ENCODE results near the gene APOB.

Gene APOB, protein sequence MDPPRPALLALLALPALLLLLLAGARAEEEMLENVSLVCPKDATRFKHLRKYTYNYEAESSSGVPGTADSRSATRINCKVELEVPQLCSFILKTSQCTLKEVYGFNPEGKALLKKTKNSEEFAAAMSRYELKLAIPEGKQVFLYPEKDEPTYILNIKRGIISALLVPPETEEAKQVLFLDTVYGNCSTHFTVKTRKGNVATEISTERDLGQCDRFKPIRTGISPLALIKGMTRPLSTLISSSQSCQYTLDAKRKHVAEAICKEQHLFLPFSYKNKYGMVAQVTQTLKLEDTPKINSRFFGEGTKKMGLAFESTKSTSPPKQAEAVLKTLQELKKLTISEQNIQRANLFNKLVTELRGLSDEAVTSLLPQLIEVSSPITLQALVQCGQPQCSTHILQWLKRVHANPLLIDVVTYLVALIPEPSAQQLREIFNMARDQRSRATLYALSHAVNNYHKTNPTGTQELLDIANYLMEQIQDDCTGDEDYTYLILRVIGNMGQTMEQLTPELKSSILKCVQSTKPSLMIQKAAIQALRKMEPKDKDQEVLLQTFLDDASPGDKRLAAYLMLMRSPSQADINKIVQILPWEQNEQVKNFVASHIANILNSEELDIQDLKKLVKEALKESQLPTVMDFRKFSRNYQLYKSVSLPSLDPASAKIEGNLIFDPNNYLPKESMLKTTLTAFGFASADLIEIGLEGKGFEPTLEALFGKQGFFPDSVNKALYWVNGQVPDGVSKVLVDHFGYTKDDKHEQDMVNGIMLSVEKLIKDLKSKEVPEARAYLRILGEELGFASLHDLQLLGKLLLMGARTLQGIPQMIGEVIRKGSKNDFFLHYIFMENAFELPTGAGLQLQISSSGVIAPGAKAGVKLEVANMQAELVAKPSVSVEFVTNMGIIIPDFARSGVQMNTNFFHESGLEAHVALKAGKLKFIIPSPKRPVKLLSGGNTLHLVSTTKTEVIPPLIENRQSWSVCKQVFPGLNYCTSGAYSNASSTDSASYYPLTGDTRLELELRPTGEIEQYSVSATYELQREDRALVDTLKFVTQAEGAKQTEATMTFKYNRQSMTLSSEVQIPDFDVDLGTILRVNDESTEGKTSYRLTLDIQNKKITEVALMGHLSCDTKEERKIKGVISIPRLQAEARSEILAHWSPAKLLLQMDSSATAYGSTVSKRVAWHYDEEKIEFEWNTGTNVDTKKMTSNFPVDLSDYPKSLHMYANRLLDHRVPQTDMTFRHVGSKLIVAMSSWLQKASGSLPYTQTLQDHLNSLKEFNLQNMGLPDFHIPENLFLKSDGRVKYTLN (N-terminal part only)

GRCh38 chr2:21043744-21044532 is at the start of gene APOB:
Gene APOB (minus strand): TSS chr2:21044073. CDS start chr2:21043945, 128 bp downstream.
- DNase-seq (ENCODE audit: low spot score): no peak

- DNase-seq (ENCODE audit: low spot score): no peak
Observed at GRCh38 chr2:21092308-21092869, 48.5 kb upstream of the APOB start.

- no peak for DNase-seq (ENCODE audit: low spot score)
Observed at GRCh38 chr2:21084401-21084800, 40.5 kb upstream of the APOB start.

DNA sequence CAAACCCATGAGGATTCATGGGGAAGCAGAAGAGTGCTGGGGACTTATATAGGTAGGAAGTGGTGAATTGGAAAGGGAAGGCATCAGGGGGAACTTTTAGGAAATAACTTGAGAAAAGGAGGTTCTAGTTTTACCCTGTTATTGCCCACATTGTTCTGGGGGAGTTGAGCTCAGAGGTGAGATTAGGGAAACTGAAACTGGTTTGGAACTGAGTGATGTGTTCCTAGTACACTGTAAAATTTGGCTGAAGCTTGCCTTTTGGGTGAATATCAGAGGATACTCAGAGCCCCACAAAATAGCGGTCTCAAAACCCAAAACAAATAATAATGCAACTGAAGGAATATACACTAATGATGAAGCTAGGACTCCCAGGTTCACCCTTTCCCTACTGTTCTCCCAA is 39.6 kb upstream of the APOB start:
- DNase-seq (ENCODE audit: low spot score): no peak

DNA sequence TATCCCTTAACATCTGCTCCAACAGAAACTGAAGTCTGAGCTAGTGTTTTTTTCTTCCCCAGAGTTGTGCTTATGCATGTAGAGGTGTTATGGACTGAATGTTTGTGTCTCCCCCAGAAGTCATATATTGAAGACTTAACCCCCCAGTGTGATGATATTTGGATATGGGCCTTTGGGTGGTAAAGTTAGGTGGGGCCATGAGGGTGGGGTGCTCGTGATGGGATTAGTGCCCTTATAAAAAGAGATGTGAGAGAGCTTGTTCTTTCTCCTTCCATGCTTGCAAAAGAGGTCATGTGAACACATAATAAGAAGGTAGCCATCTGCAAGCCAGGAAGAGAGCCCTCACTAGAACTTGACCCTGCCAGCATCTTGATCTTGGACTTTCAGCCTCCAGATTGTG is 34.4 kb upstream of the APOB start:
- DNase-seq (ENCODE audit: low spot score): no peak

DNA sequence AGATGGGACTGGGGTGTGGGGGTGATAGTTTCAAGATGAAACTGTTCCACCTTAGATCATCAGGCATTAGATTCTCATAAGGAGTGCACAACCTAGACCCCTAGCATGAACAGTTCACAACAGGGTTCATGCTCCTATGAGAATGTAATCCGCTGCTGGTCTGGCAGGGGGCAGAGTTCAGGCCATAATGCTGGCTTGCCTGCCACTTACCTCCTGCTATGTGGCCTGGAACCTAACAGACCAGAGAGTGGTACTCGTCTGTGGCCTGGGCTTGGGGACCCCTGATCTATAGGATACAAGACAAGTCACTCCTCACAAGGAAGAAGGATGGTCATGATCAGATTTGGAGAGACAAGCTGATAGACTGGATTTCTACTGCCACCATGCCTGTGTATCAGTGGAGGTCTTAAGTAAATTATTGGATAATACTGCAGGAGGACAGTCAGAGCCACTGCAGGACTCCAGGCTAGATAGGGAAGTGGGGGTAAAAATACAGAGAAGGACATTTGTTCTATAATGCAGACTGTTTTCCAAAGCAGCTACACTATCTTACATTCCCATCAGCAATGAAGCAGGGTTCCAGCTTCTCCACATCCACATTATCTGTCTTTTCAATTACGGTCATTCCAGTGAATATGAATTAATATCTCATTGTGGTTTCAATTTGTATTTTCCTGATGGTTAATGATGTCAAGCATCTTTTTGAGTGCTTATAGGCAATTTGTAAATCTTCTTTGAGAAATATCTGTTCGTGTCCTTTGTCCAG is 28.8 kb upstream of the APOB start:
- DNase-seq (ENCODE audit: low spot score): no peak

DNA sequence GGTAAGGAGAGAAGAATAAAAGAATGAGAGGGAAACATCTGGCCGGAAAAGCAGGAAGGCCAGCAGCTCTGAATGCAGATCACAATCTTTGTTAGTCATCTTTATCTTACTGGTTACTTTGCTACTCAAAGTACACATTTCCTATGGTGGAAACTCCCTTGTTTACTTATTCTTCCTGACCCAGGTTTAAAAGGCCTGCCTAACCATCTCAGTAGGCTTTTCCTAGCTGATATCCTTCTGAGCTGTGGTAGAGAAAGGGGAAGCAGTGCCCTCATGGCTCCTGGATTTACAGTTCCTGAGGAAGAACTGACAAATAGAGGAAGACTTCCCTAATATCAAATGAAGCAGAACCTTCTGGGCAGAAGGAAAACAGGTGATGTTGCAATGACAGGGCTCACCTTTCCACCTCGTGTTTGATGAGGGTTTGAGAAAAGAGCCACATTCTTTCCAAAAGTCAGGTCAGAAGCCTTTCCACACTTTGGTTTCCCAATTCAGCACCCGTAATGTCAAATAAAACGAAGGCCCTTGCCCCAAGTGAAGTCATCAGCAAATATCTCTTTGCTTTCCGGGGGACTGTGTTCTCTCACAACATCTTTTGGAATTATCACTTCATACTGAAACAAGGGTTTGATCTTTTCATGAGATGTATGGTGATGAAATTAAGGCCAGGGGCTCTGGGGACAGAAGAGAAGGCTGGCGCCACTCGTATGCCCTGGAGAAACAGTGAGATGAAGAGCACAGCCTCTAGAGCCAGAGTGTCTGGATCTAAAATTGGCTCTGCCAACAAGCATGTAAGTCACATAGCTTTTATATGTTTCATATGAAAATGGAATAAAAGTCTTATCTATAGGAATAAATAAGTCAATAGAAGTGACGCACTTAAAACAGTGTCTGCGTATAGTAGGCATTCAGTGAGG is 26.7 kb upstream of the APOB start:
- no peak for DNase-seq (ENCODE audit: low spot score)

- DNase-seq (ENCODE audit: low spot score): no peak
Observed at GRCh38 chr2:21069746-21070340, 26.0 kb upstream of the APOB start.

GRCh38 chr2:21067859-21068537 is 24.1 kb upstream of the APOB start:
- no peak for DNase-seq (ENCODE audit: low spot score)

GRCh38 chr2:21067125-21067524 is 23.3 kb upstream of the APOB start:
- DNase-seq (ENCODE audit: low spot score): no peak

- no peak for DNase-seq (ENCODE audit: low spot score)
Observed at GRCh38 chr2:21059885-21060610, 16.2 kb upstream of the APOB start.

DNA sequence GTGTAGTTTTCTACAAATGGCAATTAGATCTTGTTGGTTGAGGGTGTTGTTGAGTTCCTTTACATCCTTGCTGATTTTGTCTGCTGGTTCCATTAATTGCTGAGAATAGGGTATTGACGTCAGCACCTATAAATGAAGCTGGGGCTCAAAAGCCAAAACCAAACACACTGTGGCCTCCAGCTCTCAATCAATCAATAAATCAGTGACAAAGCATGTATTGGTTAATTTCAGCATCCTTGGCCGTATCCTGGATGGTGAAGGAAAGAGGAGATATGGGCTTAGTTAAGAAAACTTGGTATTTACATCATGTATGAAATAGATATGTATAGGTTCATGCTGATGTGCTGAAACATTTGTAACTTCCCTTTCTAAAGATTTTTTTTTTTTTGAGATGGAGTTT is 13.2 kb upstream of the APOB start:
- no peak for DNase-seq (ENCODE audit: low spot score)

DNA sequence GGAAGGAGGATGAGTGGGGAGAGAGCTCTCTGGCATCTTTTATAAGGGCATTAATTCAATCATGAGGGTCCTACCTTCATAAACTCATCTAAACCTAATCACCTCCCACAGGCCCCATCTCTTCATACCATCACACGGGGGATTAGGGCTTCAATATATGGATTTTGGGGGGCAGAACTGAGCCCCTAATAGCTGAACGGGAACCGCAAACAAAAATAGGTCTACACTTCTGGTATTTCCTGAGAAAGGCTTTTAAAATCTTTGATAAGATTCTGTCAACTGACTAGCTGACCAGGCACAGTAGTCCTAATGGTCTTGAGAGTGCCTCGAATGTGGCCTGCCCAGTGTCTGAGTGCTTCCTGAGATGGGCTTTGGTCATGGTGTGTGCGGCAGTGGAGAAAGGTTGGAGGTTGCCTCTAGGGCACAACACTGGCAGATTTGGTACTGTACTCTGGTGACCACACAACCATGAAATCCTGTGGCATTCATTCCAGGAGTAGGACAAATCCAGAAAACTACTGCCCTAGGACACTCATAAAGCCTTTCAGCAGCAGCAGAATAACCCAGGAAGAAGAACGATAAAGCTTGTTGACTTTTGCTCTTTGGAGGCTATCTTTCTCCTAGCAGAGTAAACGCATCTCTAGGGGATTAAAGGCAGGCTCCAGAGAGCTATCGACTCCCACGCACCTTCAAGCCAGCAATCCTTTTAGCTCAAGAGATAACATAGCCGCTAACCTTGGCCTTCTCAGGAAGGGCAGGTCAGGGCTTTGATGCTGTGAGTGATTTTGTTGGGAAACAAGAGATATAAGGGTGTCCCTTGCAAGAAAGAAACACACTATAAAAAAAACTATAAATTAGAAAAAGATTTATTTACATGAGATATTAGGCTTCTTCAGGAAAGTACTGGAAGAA is 12.3 kb upstream of the APOB start:
- no peak for DNase-seq (ENCODE audit: low spot score)

- DNase-seq (ENCODE audit: low spot score): no peak
Observed at GRCh38 chr2:21055451-21055850, 11.6 kb upstream of the APOB start.

DNA sequence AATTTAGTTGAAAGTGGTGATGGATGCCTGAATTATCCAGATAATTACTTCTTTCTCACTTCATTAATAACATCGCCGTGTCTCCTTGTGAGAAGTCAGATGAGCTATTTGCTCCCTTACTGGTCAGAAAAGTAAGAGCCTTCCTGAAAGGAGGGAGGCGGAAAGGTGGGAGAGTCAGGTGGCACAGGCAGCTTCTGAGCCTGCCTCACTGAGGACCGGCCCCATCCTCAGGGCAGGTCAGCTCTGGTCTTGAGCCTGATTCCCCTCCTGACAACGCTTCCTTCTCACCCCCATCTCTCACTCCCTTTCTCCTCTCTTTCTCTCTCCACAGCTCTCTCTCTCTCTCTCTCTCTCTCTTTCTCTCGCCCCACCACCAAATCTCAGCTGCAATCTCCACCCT is 10.1 kb upstream of the APOB start:
- DNase-seq (ENCODE audit: low spot score): no peak

GRCh38 chr2:21052044-21052443 is 8.2 kb upstream of the APOB start:
- DNase-seq (ENCODE audit: low spot score): no peak

Measured in cerebellar cortex (tissue), 1 donor.